Urinary bladder (tissue), 4 donors: Measurements from ENCODE around the gene RARA. TPM values are rescaled to one million over a fixed set of nuclear protein-coding genes. Genes with fewer than 3 reads are reported as not detected.
A peak's percentile ranks its signal among the peaks of the same experiment; 100 is the strongest.
"Not testable (repeated sequence)": the region's sequence is repeated elsewhere in the genome, so short reads cannot be mapped to it uniquely, and the experiment has no call there.

Source experiments
- DNase-seq: peaks from one replicate; pipeline ENCODE4 v3.0.0-alpha.2; 2015; ENCODE audit errors: extremely low spot score
- H3K27ac ChIP-seq: one replicate; pipeline ENCODE4 v1.5.1; 2013; ENCODE audit warnings: low read depth, mild to moderate bottlenecking, moderate library complexity
- H3K36me3 ChIP-seq: one replicate; pipeline ENCODE4 v1.6.1; 2013; ENCODE audit warnings: mild to moderate bottlenecking, moderate library complexity; ENCODE audit not compliant: insufficient read depth
- H3K4me1 ChIP-seq: one replicate; pipeline ENCODE4 v1.6.1; 2013; ENCODE audit warnings: mild to moderate bottlenecking, moderate library complexity; ENCODE audit not compliant: insufficient read depth
- H3K4me3 ChIP-seq: one replicate; pipeline ENCODE4 v1.5.1; 2013; ENCODE audit warnings: low read depth, low read length
- WGBS: extraction: QIAGEN DNeasy Blood & Tissue Kit; methylation state at CpG from one replicate; pipeline ENCODE4 v1.1.7; 2013; 5-methylcytosine and 5-hydroxymethylcytosine counted together
- polyA plus RNA-seq: library from polyadenylated mRNA; stranded (reverse); fragments of 200-250 nt; gene quantifications from one replicate; pipeline ENCODE4 v1.2.3, GENCODE V29; 2013
- total RNA-seq: library from RNA; depleted of rRNA; stranded (reverse); fragments of >200 nt; gene quantifications from one replicate; pipeline ENCODE4 v1.2.3, GENCODE V29; 2014
- donor health status: healthy with polysubstance abuse.
- donor health status: healthy.

The RARA gene
- total and polyA plus RNA-seq, 2 donors: 10.6 to 47.6 TPM

- 41% methylated on average over 4 of the region's 4 CpGs for WGBS
- no peak overlapping the region for H3K4me3 ChIP-seq
- DNase-seq: no peak
- H3K4me1 ChIP-seq: no peaks in the 10 kb centered on the region
- H3K27ac ChIP-seq: peak overlapping the region; percentile 43
- no peaks in the 10 kb centered on the region for H3K36me3 ChIP-seq
Measured at GRCh38 chr17:40287159-40287493, 21.9 kb upstream of the RARA start.

GRCh38 chr17:40287494-40288369 is 21.2 kb upstream of the RARA start, which contains the start of gene CDC6:
CDC6 (plus strand) TSS chr17:40287879; CDS start chr17:40289421, 1,542 bp downstream.
- DNase-seq: peak; percentile 99
- WGBS: under 1% methylated on average over 47 of the region's 47 CpGs
- Histone ChIP-seq H3K27ac (peak within 1 kb of the TSS; percentile 43), H3K36me3 (no peaks in the 10 kb centered on the region), H3K4me1 (no peaks in the 10 kb centered on the region), H3K4me3 (peak within 1 kb of the TSS; percentile 9)

- DNase-seq: no peak
- H3K4me1 ChIP-seq: no peaks in the 10 kb centered on the region
- WGBS: 50% methylated on average over 4 of the region's 4 CpGs
- H3K36me3 ChIP-seq: no peaks in the 10 kb centered on the region
- no peak overlapping the region for H3K4me3 ChIP-seq
- H3K27ac ChIP-seq: no peak overlapping the region
Measured at GRCh38 chr17:40290629-40291280, 18.2 kb upstream of the RARA start.

- H3K4me1 ChIP-seq: no peaks in the 10 kb centered on the region
- no peak overlapping the region for H3K27ac ChIP-seq
- no peak for DNase-seq
- WGBS: 80% methylated on average over 2 of the region's 2 CpGs
- H3K36me3 ChIP-seq: no peaks in the 10 kb centered on the region
- H3K4me3 ChIP-seq: no peak overlapping the region
Measured at GRCh38 chr17:40291281-40291664, 17.7 kb upstream of the RARA start.

- 79% methylated on average over 1 of the region's 1 CpG for WGBS
- DNase-seq: no peak
- no peaks in the 10 kb centered on the region for H3K36me3 ChIP-seq
- no peak overlapping the region for H3K27ac ChIP-seq
- H3K4me3 ChIP-seq: no peak overlapping the region
- no peaks in the 10 kb centered on the region for H3K4me1 ChIP-seq
Measured at GRCh38 chr17:40293363-40293762, 15.6 kb upstream of the RARA start.

- WGBS: 77% methylated on average over 5 of the region's 5 CpGs
- Histone ChIP-seq H3K4me1 (no peaks in the 10 kb centered on the region), H3K27ac (no peak overlapping the region), H3K36me3 (no peaks in the 10 kb centered on the region), H3K4me3 (no peak overlapping the region)
- no peak for DNase-seq
Measured at GRCh38 chr17:40295488-40296436, 13.2 kb upstream of the RARA start.

GRCh38 chr17:40297511-40297910 is 11.5 kb upstream of the RARA start:
- Histone ChIP-seq H3K4me3 (no peak overlapping the region), H3K36me3 (no peaks in the 10 kb centered on the region), H3K4me1 (no peaks in the 10 kb centered on the region), H3K27ac (no peak overlapping the region)
- WGBS: 95% methylated on average over 2 of the region's 2 CpGs
- no peak for DNase-seq

GRCh38 chr17:40298726-40299125 is 10.3 kb upstream of the RARA start:
- Histone ChIP-seq H3K27ac (no peak overlapping the region), H3K4me3 (no peak overlapping the region), H3K36me3 (no peaks in the 10 kb centered on the region), H3K4me1 (no peaks in the 10 kb centered on the region)
- no peak for DNase-seq
- WGBS: 25% methylated on average over 3 of the region's 3 CpGs

GRCh38 chr17:40299159-40299757 is 9.7 kb upstream of the RARA start:
- H3K4me3 ChIP-seq, H3K27ac ChIP-seq, H3K36me3 ChIP-seq, H3K4me1 ChIP-seq, DNase-seq: not testable (repeated sequence)
- WGBS: 65% methylated on average over 7 of the region's 7 CpGs

GRCh38 chr17:40301315-40301714 is 7.7 kb upstream of the RARA start:
- H3K4me3 ChIP-seq: no peak overlapping the region
- H3K36me3 ChIP-seq: no peaks in the 10 kb centered on the region
- WGBS: 69% methylated on average over 4 of the region's 4 CpGs
- H3K27ac ChIP-seq: no peak overlapping the region
- H3K4me1 ChIP-seq: no peaks in the 10 kb centered on the region
- no peak for DNase-seq

- peak; percentile 77 for DNase-seq
- WGBS: 14% methylated on average over 4 of the region's 4 CpGs
- Histone ChIP-seq H3K27ac (no peak overlapping the region), H3K36me3 (no peaks in the 10 kb centered on the region), H3K4me3 (no peak overlapping the region), H3K4me1 (no peaks in the 10 kb centered on the region)
Measured at GRCh38 chr17:40303009-40303657, 5.8 kb upstream of the RARA start.

GRCh38 chr17:40303708-40304551 is 5.0 kb upstream of the RARA start:
- DNase-seq: peak; percentile 65
- H3K4me1 ChIP-seq: no peaks in the 10 kb centered on the region
- H3K27ac ChIP-seq: no peak overlapping the region
- no peak overlapping the region for H3K4me3 ChIP-seq
- 21% methylated on average over 5 of the region's 5 CpGs for WGBS
- no peaks in the 10 kb centered on the region for H3K36me3 ChIP-seq
